Effector CD8-positive, alpha-beta T cell (primary cell): ENCODE measurements around the gene SHH.

Experiments used
- DNase-seq: peaks from one replicate; lab custom pipeline; 2025; lab: John Stamatoyannopoulos, UW

SHH gene

DNA sequence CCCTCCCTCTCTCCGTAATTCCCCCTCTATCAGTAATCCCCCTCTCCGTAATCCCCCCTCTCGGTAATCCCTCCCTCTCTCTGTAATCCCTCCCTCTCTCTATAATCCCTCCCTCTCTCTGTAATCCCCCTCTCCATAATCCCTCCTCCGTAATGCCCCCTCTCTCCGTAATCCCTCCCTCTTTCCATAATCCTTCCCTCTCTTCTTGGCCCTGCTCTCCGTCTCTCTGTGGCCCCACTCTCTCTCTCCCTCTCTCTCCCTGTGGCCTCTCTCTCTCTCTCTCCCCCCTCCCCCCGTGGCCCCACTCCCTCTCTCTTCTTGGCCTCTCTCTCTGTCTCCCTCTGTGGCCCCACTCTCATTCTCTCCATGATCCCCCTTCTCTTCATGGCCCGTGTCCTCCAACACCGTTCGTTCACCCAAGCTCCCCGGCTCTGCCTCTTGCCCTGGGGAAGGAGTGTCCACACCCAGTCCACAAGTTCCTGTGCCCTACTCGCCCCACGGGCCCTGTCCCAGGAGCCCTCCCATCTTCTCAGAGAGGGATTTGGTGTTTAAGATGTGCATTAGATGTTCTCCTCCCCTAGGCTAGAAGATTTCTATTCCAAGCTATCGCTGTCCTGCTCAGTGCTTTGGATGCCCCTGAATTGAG, 19.8 kb downstream of the SHH start:
- DNase-seq: no peak

DNA sequence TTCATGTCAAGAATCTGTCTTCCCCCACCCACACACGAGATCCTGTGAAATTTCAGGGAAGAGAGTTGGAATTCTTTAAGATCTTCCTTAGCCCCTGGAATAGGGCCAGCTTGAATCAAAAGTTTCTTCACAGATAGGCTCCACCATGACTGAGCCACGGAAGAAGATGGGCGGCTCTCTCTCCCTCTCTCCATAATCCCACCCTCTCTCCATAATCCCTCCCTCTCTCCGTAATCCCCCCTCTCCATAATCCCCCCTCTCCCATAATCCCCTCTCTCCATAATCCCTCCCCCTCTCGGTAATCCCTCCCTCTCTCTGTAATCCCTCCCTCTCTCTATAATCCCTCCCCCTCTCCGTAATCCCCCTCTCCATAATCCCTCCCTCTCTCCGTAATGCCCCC, 20.4 kb downstream of the SHH start:
- no peak for DNase-seq

DNA sequence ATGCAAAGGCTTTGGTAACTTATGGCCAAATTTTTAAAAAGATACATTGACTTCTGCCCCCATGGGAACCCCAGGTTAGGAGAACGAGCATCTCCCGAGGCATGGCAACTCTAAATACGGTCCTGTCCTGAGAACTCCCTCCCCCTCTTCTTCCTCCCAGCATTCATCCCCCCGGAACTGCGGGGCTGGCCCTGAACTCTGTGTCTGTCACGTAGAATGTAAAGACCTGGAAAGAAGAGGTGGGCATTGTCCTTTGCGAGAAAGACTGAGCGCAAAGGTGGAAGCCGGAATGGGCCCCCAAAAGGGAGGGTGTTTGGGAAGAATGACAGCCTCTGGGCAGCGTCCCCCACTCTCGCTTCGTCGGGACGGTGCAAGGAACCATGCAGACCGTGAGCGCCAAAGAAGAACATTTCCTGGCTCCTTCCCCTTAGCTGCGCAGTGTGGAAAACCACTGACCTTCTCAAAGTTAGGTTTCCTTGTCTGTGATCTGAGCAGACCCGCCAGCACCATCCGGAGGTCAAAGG, 21.0 kb downstream of the SHH start:
- DNase-seq: no peak

DNA sequence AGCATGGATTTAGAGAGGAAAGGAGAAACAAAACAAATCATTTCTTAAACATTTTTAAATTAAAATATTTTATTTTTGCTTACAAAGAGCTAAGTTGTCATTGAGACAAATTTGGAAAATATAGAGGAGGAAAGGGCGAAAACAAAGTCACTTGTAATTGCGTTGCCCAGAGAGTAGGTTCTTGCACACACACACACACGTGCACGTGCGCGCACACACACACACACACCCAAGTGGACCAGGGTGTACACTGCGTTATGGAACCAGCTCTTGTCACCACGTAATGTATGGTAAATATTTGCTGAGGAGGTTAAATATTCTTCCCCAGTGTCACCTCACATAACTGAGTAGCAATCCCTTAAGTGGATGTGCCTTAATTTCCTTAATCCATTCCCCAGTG, 21.6 kb downstream of the SHH start:
- DNase-seq: no peak

DNA sequence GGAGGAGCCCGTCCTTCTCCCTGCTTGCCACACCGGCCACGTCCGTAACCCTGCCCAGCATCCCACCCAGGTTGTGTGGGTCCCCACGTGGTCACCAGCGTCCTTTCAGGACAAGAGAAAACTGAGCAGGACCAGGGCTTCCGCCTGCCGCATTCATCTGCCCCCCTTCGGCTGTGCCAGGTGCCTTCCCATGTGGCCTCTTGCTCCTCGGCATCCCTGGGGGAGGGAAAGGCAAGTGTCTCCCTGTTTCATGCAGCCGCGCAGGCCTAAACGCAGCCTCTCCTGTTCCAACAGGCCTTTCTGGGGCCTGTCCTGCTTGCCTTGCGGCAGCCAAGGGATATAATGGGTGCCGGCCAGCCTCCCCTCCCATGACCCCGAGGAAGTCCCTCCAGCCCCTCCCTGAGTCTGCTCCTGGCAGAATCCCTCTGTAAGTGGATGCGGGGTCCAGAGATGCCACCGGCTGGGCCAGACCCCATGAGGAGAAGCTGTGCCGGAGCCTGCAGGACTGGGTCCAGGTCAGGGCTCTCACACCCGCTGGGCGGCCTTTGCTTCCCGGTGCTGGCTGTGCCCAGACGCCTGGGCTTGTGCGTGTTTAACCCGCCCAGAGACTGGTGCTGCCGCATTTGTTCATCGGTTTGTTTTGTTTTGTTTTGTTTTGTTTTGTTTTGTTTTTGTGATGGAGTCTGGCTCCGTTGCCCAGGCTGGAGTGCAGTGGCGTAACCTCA, 23.1 kb downstream of the SHH start:
- DNase-seq: no peak

DNA sequence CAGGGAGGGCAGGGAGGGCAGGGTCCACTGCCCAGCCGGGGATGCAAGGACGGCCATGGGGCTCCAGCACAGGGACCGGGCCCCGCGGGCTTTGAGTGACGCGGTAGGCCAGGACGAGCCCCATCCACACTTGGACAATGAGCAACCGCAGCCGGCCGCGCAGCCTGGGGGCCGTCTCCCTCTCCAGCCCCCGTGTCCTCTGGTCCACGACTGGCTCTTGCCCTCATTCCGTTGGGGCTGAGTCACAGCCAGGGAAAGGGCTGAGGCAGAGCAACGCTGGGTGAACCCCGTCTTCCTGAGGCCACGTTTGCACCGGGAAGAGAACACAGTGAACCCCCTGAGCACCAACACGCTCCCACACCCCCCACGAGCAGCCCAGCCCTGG, 23.7 kb downstream of the SHH start:
- DNase-seq: no peak

DNA sequence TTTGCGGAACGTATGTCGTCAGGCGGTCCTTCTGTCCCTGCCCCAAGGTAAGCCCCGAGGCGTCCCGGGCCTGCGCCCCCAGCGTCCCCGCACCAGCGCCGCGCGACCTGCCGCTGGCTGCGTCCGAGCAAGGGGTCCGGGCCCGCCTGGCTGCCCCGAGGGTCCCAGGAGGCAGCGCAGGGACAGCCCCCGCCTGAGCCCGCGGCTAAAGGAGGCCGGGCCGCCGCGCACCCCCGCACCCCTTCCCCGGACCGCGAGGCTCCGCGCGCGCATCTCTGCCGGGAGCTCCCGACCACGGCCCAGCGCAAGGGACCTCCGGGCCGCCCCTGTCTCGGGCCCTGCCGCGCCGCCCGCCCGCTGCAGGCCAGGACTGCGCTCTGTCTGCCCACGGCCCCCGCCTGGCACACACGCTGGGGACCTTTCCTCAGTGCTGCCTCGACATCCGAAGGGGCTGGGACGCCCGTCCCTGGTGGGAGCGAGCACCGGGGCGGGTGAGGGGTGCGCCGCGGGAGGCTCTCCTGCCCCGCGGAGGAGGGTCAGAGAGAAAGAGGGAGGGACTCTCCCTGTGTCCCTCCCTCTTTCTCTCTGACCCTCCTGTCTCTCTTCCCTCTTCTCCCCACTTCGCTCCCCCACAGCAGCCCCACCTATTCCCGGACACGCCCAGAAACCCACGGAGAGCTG, 25.0 kb downstream of the SHH start:
- DNase-seq: no peak

DNA sequence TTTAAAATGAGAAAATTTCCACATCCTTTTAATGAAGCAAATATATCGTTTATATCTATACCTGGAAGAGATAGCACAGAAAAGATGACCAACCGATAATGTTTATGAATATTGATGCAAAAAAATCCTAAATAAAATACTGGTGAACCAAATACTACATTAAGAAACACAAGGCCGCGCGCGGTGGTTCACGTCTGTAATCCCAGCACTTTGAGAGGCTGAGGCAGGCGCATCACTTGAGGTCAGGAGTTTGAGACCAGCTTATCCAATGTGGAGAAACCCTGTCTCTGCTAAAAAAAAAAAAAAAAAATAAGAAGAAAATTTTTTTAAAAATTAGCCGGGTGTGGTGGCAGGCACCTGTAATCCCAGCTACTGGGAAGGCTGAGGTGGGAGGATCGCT, 25.8 kb downstream of the SHH start:
- DNase-seq: no peak

DNA sequence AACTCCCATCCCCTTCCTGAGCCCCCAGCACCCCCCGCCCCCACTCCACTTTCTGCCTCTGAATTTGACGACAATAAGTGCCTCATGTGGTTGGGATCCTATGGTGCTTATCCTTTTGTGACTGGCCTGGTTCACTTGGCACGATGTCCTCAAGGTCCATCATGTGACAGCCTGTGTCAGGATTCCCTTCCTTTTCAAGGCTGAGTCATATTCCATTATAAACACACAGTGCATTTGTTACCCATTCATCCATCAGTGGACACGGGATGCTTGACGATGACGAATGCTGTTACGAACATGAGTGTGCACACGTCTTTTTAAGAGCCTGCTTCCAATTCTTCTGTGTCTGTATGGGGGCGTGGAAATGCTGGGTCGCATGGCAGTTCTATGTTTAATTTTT, 26.7 kb downstream of the SHH start:
- DNase-seq: no peak

DNA sequence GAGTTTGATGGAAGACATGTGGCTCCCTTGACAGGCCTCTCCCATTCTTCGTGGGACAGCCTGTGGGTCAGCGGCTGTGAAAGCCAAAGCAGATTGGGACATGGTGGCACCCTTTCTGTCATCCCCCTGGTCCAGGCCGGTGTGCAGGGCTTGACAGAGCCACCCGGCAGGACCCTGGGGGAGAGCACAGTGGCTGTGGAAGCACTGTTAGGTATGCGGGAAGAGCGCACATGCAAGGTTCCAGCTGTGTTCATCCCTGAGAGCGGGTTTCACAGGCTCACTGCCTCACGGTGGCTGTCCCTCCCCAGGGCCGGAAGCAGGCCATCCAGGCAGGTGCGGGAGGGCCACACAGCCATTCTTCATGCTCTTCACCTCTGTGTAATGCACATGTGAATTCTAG, 29.8 kb downstream of the SHH start:
- DNase-seq: no peak

DNA sequence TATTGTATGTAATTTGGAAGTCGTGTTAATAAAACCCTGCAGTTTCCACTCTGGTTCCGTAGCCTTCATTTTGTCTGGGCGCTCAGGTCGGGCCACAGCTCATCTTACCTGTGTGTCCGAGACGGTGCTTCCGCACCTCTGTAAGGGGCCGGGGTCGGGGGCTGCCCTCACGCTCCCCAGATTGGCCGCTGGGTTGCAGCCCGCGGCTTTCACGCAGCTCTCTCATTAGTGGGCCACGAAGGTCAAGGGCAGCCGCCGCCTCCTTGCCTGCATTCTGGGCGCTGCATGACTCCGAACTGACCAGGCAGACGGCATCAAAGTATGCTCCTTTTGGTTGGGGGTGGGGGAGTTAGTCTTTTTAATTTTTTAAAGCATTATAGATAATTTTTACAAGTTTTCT, 30.8 kb downstream of the SHH start:
- DNase-seq: no peak

DNA sequence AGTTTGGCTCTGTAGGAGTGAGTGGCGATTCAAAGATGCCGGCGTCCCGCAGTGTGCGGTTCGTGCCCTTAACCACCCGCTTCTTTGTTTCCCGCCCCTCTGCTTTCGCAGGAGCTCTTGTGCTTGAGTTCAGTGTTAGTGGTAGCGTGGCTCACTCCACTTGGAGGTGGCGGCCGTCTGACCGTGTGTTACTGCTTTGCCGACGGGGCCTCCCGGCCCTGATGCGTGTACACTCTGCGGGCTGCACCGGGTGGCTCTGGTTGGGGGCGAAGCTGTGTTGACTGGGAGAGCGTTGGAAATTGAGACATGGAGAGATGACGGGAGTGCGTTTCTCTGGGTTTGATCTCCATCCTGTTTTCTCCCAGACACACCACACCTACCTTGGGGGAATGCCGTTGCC, 31.4 kb downstream of the SHH start:
- DNase-seq: no peak

DNA sequence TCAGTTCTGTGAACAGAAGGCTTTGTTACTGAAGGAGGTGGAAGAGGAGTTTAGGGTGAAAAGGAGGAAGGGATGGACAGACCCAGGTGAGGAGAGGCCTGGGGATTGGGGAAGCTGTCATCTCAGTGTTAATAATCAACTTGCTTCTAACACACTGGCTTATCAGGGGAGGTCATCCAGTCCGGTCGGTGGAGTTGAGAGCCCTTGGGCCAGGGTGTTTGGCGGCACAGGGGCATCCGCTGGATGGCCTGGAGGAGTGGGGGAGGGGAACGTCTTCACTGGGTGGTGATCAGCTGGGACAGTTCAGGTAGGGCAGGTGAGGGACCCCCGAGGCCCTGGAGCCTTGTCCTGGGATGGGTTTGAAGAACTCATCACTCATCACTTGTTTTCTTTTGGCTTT, 33.9 kb downstream of the SHH start:
- no peak for DNase-seq

DNA sequence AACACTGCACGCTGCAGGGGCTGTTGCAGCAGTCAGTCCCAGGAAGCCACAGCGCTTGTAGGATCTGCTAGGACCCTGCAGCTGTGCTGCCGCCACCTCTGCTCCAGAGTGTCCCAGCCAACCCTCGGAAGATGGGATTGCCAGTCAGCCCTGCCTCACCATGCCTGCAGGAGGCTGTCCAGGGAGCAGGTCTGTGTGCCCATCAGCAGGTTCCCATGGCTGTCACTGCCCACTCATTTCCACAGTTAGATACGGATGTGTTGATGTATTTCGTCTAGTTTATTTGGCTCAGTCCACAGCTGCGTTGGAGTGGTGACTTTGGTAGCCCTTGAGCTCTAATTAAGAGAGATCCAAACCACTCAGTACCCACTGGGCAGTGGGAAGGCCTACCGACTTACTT, 35.7 kb downstream of the SHH start:
- DNase-seq: no peak

DNA sequence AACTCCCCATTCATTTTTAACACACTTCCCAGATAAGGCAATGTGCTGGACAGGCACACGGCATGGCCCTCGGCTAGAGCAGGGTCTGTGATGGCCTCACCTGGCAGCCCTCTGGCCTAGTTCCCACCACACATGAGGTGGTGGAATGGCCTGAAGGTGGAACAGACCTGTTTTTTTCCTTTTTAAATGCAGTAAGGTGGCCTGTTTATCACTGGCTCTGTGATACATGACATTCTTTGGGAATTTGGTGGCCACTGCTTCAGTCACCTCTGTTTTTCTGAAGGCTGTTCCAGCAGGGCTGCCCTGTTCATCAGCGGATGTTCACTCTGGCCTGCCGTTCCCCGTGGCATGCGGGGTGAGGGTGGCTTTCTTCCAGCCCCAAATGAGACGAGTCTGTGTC, 36.6 kb downstream of the SHH start:
- no peak for DNase-seq

DNA sequence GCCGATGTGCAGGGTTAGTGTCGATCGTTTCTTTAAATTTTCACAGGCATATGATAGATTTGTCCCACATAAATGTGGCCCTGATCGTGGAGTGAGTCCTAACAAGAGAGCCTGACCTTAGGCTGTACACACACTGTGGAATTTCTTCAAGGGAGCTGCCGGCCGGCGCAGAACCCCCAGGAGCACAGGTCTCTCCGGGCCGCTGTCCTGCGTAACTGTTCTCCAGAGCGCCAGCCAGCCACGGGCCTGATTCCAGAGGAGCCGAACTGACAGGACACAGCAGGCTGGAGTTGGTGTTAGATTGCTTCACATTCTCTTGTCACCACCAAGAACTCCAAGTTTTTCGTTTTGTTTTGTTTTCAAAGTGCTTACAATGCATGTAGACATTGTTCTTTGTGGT, 37.3 kb downstream of the SHH start:
- no peak for DNase-seq

DNA sequence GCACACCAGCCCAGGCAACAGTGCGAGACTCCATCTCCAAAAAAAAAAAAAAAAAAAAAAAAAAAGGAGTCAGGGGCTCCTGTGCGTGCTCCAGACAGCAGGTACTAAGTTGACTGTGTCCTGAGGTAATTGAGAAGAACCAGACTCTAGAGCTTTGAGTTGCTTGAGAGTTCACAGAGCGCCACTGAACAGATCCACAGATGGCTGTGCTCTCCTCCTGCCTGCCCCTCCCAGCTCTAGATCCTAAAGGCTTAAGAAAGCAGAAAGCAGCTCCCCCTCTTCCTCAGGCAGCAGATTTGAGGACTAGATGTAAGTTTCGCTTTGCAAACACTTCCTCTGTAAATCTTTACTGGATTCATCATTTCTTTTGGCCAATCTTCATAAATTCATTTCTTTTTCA, 38.7 kb downstream of the SHH start:
- DNase-seq: no peak

DNA sequence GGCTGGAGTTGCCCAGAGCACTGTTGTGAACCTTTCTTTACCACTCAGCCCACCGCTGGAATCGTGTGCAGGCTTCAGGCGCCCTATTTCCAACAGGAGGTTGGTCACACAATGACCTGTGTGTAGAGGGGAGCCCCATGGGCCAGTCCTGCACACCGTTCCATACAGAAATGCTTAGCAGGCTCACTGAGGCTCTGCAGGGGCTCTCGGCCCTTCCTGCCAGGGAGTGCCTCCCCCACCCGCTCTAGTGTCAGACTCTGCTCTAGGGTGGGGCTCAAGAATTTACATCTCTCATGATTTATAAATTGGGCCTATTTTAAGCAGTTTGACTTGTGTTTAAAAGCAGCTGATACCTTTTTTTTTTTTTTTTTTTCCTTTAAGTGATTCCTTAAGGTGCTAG, 42.0 kb downstream of the SHH start:
- no peak for DNase-seq

DNA sequence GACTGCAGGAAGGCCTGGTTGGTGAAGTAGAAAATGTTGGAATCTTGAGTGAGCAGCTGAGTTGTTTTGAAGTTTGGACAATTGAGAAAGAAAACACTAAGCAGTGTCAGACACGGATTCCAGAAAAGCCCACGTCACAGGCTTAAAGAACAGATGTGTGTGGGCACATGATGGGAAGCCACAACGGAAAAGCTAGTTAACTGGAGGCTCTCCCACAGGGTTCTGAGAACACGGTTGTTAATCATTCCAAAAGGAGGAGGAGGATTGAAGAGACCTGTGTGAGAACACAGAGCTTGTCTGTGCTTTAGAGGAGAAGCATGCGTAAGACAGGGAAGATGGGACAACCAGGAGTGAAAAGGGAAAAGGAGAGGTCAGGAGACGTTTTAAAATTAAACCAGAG, 42.6 kb downstream of the SHH start:
- DNase-seq: no peak

DNA sequence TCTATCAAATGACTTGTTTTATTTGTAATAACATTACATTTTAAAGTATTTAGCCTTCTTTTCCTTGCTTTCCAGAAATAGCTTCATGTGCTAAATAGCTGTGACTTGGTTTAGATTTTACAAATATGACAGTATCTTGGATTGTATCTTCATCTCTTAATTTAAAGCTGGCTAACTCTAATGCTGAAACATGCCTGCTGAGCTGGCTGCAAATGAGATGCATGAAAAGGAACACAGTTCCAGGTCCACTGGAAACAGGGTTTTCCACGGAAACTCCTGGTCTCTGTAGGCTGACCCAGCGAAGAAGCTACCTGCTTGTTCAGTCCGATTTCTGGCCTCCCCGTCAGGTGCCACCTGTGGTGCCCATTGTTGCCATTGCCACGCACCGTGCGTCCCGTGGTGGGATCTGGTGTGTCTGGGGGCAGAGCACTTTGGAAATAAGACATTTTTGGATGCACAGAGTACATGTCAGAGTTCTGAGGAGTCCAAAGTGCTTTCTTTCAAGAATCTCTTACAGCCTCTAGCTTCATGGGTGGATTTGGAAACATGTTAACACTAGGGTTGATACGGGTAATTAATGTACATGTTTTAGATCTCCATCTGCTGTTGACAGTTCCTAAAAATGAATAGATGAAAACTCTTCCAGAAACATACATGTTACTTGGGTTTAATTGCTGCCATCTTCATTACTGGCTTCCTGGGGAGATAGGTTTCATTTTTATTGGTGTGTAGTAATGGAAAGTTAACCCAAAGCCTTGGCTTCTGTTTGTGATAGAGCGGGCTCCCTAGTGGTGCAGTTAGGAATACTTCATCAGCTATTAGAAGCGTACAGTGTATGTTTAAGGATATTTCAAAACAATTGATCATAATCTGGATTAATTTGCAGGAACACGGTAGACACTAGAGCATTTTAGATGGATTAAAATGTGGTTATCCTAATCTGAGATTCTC, 45.0 kb downstream of the SHH start:
- DNase-seq: no peak

DNA sequence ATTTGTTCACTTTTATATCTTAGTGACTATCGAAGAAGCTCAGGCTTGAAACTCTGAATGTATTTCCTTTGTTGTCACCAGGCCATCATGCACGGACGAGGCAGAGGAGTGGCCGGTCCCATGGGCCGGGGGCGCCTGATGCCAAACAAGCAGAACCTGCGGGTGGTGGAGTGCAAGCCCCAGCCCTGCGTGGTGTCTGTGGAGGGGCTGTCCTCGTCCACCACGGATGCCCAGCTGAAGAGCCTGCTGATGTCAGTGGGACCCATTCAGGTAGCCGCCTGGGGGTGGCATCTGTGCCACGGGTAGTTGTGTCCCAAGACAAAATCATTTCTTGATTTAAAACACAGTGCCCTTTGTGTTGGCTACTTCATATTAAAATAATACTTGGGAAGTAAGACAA, 45.9 kb downstream of the SHH start:
- no peak for DNase-seq

DNA sequence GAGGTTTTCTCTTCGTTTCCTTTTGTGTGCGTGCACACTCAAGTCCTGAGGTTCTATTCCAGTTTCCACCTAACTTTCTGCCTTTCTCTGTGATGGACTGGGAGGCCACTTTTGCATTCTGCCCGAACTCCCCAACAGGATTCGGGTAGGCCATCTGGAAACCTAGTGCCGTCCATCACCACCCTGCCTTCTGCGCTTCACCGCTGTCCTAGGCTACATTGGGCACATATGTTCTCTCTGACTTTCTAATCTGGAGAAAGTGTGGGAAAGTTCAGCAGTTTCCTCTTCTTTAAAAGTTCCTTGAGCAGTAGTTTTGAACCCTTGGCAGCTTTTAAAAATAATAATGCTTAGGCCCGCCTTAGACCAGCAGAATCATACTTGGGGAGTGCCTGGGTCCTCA, 46.8 kb downstream of the SHH start:
- DNase-seq: no peak
